Ishikawa (cell line): Measurements from ENCODE around the gene SH3D21.

Source experiments
- EGR1 ChIP-seq: IDR thresholded peaks from 2 replicates; pipeline ENCODE4 v1.6.1; 2012
- YY1 ChIP-seq: IDR thresholded peaks from 2 replicates; pipeline ENCODE4 v1.6.1; 2012; ENCODE audit warnings: low read depth
- TF ChIP-seq, protein P1 (sequence below): IDR thresholded peaks from 2 replicates; pipeline ENCODE4 v1.6.1; 2012

DNA sequence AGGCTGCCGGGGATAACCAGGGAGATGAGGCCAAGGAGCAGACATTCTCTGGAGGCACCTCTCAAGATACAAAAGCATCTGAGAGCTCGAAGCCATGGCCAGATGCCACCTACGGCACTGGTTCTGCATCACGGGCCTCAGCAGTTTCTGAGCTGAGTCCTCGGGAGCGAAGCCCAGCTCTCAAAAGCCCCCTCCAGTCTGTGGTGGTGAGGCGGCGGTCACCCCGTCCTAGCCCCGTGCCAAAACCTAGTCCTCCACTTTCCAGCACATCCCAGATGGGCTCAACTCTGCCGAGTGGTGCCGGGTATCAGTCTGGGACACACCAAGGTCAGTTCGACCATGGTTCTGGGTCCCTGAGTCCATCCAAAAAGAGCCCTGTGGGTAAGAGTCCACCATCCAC, 19.4 kb upstream of the SH3D21 start:
- TF ChIP-seq EGR1 (no peak), YY1 (no peak)
- TF ChIP-seq, protein P1, sequence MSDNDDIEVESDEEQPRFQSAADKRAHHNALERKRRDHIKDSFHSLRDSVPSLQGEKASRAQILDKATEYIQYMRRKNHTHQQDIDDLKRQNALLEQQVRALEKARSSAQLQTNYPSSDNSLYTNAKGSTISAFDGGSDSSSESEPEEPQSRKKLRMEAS = no peak
